Mesenchymal stem cell (in vitro differentiated cells and primary cell): ENCODE data around the gene XAGE3.
"Not testable (repeated sequence)": the region's sequence is repeated elsewhere in the genome, so short reads cannot be mapped to it uniquely, and the experiment has no call there.

Source experiments
- DNase-seq: peaks from one replicate; pipeline ENCODE4 v3.0.0-alpha.2; 2013
- H2AFZ ChIP-seq: one replicate; pipeline ENCODE4 v1.6.1; 2013; ENCODE audit warnings: low read depth, mild to moderate bottlenecking, control low read depth, inconsistent platforms, low read length, moderate library complexity
- H2AK5ac ChIP-seq: 2 replicates; pipeline ENCODE4 v1.6.1; 2013; ENCODE audit warnings: low read length, moderate library complexity, mild to moderate bottlenecking, inconsistent platforms; ENCODE audit not compliant: severe bottlenecking
- H2BK120ac ChIP-seq: one replicate; pipeline ENCODE4 v1.6.1; 2013; ENCODE audit warnings: low read depth, mild to moderate bottlenecking, inconsistent platforms, low read length, moderate library complexity
- H2BK12ac ChIP-seq, 2 experiments: one replicate each; pipeline ENCODE4 v1.6.1; 2013; ENCODE audit warnings: inconsistent platforms in 2 of 2, low read length in 2 of 2, mild to moderate bottlenecking in 2 of 2, moderate library complexity in 2 of 2, control low read depth in 1 of 2
- H2BK15ac ChIP-seq: one replicate; pipeline ENCODE4 v1.6.1; 2013; ENCODE audit warnings: mild to moderate bottlenecking, low read depth, inconsistent platforms; ENCODE audit not compliant: poor library complexity, severe bottlenecking
- H2BK5ac ChIP-seq: 2 replicates; pipeline ENCODE4 v1.6.1; 2013; ENCODE audit warnings: low read depth, mild to moderate bottlenecking, low read length, control low read depth, inconsistent platforms; ENCODE audit not compliant: poor library complexity, severe bottlenecking
- H3K14ac ChIP-seq, 2 experiments: one replicate each; pipeline ENCODE4 v1.6.1; 2013; ENCODE audit warnings: inconsistent platforms in 2 of 2, low read length in 2 of 2, control low read depth in 1 of 2, mild to moderate bottlenecking in 1 of 2, moderate library complexity in 1 of 2
- H3K18ac ChIP-seq, 2 experiments: one replicate each; pipeline ENCODE4 v1.6.1; 2013; ENCODE audit warnings: inconsistent platforms in 2 of 2, low read length in 2 of 2, control low read depth in 1 of 2, low read depth in 1 of 2, mild to moderate bottlenecking in 1 of 2
- H3K23ac ChIP-seq, 2 experiments: one replicate each; pipeline ENCODE4 v1.6.1; 2013; ENCODE audit warnings: inconsistent platforms in 2 of 2, low read length in 2 of 2, mild to moderate bottlenecking in 2 of 2, moderate library complexity in 2 of 2, control low read depth in 1 of 2
- H3K27ac ChIP-seq: 2 replicates; pipeline ENCODE4 v1.5.1; 2013; ENCODE audit warnings: mild to moderate bottlenecking, moderate library complexity, low read length, control low read depth, inconsistent platforms; ENCODE audit not compliant: poor library complexity, severe bottlenecking
- H3K27me3 ChIP-seq, 2 experiments: 2 replicates each; pipeline versions ENCODE4 v1.6.1 to v1.7.0; 2013; ENCODE audit warnings: low read length in 2 of 2, mild to moderate bottlenecking in 2 of 2, moderate library complexity in 2 of 2, control low read depth in 1 of 2, inconsistent platforms in 1 of 2; ENCODE audit not compliant: control insufficient read depth in 1 of 2, insufficient read depth in 1 of 2
- H3K36me3 ChIP-seq, 2 experiments: 2 replicates each; pipeline versions ENCODE4 v1.6.1 to v1.7.0; 2013; ENCODE audit warnings: low read length in 2 of 2, control low read depth in 1 of 2, inconsistent platforms in 1 of 2, low read depth in 1 of 2, mild to moderate bottlenecking in 1 of 2; ENCODE audit not compliant: insufficient read depth in 2 of 2, control insufficient read depth in 1 of 2
- H3K4ac ChIP-seq, 2 experiments: one replicate each; pipeline ENCODE4 v1.6.1; 2013; ENCODE audit warnings: inconsistent platforms in 2 of 2, low read length in 2 of 2, mild to moderate bottlenecking in 2 of 2, moderate library complexity in 2 of 2, control low read depth in 1 of 2, low read depth in 1 of 2
- H3K4me1 ChIP-seq: 2 replicates; pipeline ENCODE4 v1.6.1; 2013; ENCODE audit warnings: low read depth, low read length, control low read depth; ENCODE audit not compliant: control insufficient read depth, insufficient read depth
- H3K4me2 ChIP-seq: 2 replicates; pipeline ENCODE4 v1.6.1; 2013; ENCODE audit warnings: low read length, mild to moderate bottlenecking, inconsistent platforms; ENCODE audit not compliant: poor library complexity, severe bottlenecking
- H3K4me3 ChIP-seq, 2 experiments: 2 replicates each; pipeline versions ENCODE4 v1.5.1 to v1.7.0; 2013; ENCODE audit warnings: low read length in 2 of 2, mild to moderate bottlenecking in 2 of 2, control low read depth in 1 of 2, low read depth in 1 of 2; ENCODE audit not compliant: insufficient read depth in 1 of 2
- H3K79me1 ChIP-seq: replicated peaks from 2 replicates; pipeline ENCODE4 v1.6.1; 2013; ENCODE audit warnings: mild to moderate bottlenecking, control low read depth, low read length, inconsistent platforms; ENCODE audit not compliant: poor library complexity, severe bottlenecking
- H3K9ac ChIP-seq: 2 replicates; pipeline ENCODE4 v1.7.0; 2013; ENCODE audit warnings: mild to moderate bottlenecking, low read length, moderate library complexity
- H3K9me3 ChIP-seq: 2 replicates; pipeline ENCODE4 v1.7.0; 2013; ENCODE audit warnings: mild to moderate bottlenecking, low read length; ENCODE audit not compliant: control insufficient read depth
- H4K8ac ChIP-seq: one replicate; pipeline ENCODE4 v1.6.1; 2013; ENCODE audit warnings: inconsistent platforms, mild to moderate bottlenecking, low read length, moderate library complexity
- H4K91ac ChIP-seq: one replicate; pipeline ENCODE4 v1.6.1; 2013; ENCODE audit warnings: mild to moderate bottlenecking, low read length, inconsistent platforms
- WGBS: methylation state at CpG from one replicate; pipeline ENCODE4 v1.1.7; 2013; ENCODE audit warnings: mixed read lengths; 5-methylcytosine and 5-hydroxymethylcytosine counted together

XAGE3 gene

GRCh38 chrX:52907900-52908299 is 40.0 kb upstream of the XAGE3 start:
- WGBS = no CpG with 5 or more reads among the region's 17 CpGs
- H3K79me1 ChIP-seq = not testable (repeated sequence)

GRCh38 chrX:52907137-52907536 is 39.3 kb upstream of the XAGE3 start:
- not testable (repeated sequence) for H3K4me2 ChIP-seq, H2BK12ac ChIP-seq, H3K79me1 ChIP-seq, DNase-seq, H3K4me3 ChIP-seq, H2BK5ac ChIP-seq, H3K27me3 ChIP-seq, H2AFZ ChIP-seq, H3K14ac ChIP-seq, H4K91ac ChIP-seq, H3K4ac ChIP-seq, H2BK15ac ChIP-seq, H3K9ac ChIP-seq, H3K4me1 ChIP-seq, H2BK120ac ChIP-seq, H3K23ac ChIP-seq, H3K18ac ChIP-seq, H3K27ac ChIP-seq, H3K9me3 ChIP-seq, H3K36me3 ChIP-seq, H4K8ac ChIP-seq, H2AK5ac ChIP-seq
- WGBS = no CpG with 5 or more reads among the region's 17 CpGs

More at GRCh38 chrX:52907900-52908299, 40.0 kb upstream of the XAGE3 start:
- H2AFZ ChIP-seq, H2BK5ac ChIP-seq, H3K27me3 ChIP-seq, H2BK15ac ChIP-seq, H2BK120ac ChIP-seq, H3K14ac ChIP-seq, H3K18ac ChIP-seq, H3K23ac ChIP-seq, H4K8ac ChIP-seq, H2BK12ac ChIP-seq, H3K36me3 ChIP-seq, H2AK5ac ChIP-seq, H3K4me1 ChIP-seq, H3K4me3 ChIP-seq, H3K27ac ChIP-seq, H3K4ac ChIP-seq, H3K9me3 ChIP-seq, H3K4me2 ChIP-seq, H4K91ac ChIP-seq, DNase-seq, H3K9ac ChIP-seq: not testable (repeated sequence)

GRCh38 chrX:52906072-52906471 is 38.2 kb upstream of the XAGE3 start:
- not testable (repeated sequence) for H4K8ac ChIP-seq, H3K14ac ChIP-seq, H3K18ac ChIP-seq, H2BK5ac ChIP-seq, H2AK5ac ChIP-seq, H4K91ac ChIP-seq, H3K4me2 ChIP-seq, H3K36me3 ChIP-seq, H3K4me3 ChIP-seq, H2AFZ ChIP-seq, H3K9ac ChIP-seq, H2BK12ac ChIP-seq, H3K27ac ChIP-seq, H3K4ac ChIP-seq, H3K23ac ChIP-seq, H3K9me3 ChIP-seq, H2BK15ac ChIP-seq, DNase-seq, H2BK120ac ChIP-seq, H3K79me1 ChIP-seq, H3K4me1 ChIP-seq, H3K27me3 ChIP-seq
- no CpG with 5 or more reads among the region's 4 CpGs for WGBS

GRCh38 chrX:52905531-52905930 is 37.6 kb upstream of the XAGE3 start:
- not testable (repeated sequence) for H2AFZ ChIP-seq, H3K4me3 ChIP-seq, H4K91ac ChIP-seq, H3K4me2 ChIP-seq, H3K27ac ChIP-seq, H3K36me3 ChIP-seq, H3K14ac ChIP-seq, H3K23ac ChIP-seq, H3K9me3 ChIP-seq, H2BK15ac ChIP-seq, H2BK5ac ChIP-seq, H3K27me3 ChIP-seq, H2BK120ac ChIP-seq, H4K8ac ChIP-seq, H3K4me1 ChIP-seq, DNase-seq, H2BK12ac ChIP-seq, H2AK5ac ChIP-seq, H3K79me1 ChIP-seq, H3K9ac ChIP-seq, H3K4ac ChIP-seq, H3K18ac ChIP-seq
- WGBS = no CpG with 5 or more reads among the region's 10 CpGs
